ENCODE measurements around the gene TSPAN11.

GRCh38 chr12:30884799-30885198 lies 41.7 kb upstream of the TSPAN11 start:
- TF ChIP-seq, protein P1, sequence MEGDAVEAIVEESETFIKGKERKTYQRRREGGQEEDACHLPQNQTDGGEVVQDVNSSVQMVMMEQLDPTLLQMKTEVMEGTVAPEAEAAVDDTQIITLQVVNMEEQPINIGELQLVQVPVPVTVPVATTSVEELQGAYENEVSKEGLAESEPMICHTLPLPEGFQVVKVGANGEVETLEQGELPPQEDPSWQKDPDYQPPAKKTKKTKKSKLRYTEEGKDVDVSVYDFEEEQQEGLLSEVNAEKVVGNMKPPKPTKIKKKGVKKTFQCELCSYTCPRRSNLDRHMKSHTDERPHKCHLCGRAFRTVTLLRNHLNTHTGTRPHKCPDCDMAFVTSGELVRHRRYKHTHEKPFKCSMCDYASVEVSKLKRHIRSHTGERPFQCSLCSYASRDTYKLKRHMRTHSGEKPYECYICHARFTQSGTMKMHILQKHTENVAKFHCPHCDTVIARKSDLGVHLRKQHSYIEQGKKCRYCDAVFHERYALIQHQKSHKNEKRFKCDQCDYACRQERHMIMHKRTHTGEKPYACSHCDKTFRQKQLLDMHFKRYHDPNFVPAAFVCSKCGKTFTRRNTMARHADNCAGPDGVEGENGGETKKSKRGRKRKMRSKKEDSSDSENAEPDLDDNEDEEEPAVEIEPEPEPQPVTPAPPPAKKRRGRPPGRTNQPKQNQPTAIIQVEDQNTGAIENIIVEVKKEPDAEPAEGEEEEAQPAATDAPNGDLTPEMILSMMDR (IDR thresholded peaks at IDR 0.05; ENCODE audit: insufficient read depth, low read length, poor library complexity, severe bottlenecking): no peak
- no peak for TF ChIP-seq EZH2phosphoT487 (conservative IDR thresholded peaks at IDR 0.05; ENCODE audit: low read length)

All from SU-DHL-6 (cell line).